BLaER1 (cell line): ENCODE results near the gene AGPAT1.
"Not testable (repeated sequence)": the region's sequence is repeated elsewhere in the genome, so short reads cannot be mapped to it uniquely, and the experiment has no call there.

Source experiments
- H3K27ac ChIP-seq: shearing (Covaris generic); formaldehyde crosslinking; 2 replicates; pipeline ENCODE4 v1.8.1; 2022
- H3K27me3 ChIP-seq: shearing (Covaris generic); formaldehyde crosslinking; 2 replicates; pipeline ENCODE4 v1.8.1; 2022
- H3K36me3 ChIP-seq: shearing (Covaris generic); formaldehyde crosslinking; 2 replicates; pipeline ENCODE4 v1.8.1; 2022
- H3K4me1 ChIP-seq: shearing (Covaris generic); formaldehyde crosslinking; 2 replicates; pipeline ENCODE4 v1.8.1; 2022
- H3K4me2 ChIP-seq: shearing (Covaris generic); formaldehyde crosslinking; 2 replicates; pipeline ENCODE4 v1.8.1; 2022
- H3K4me3 ChIP-seq: shearing (Covaris generic); formaldehyde crosslinking; 2 replicates; pipeline ENCODE4 v1.8.1; 2022
- H3K9ac ChIP-seq: shearing (Covaris generic); formaldehyde crosslinking; 2 replicates; pipeline ENCODE4 v1.8.1; 2022
- H3K9me3 ChIP-seq: shearing (Covaris generic); formaldehyde crosslinking; 2 replicates; pipeline ENCODE4 v1.8.1; 2022
- H4K20me1 ChIP-seq: shearing (Covaris generic); formaldehyde crosslinking; 2 replicates; pipeline ENCODE4 v1.8.1; 2022
- Cebpa-rat ChIP-seq: shearing (Covaris generic); IDR thresholded peaks from 2 replicates; pipeline ENCODE4 v1.8.1; 2022

Gene AGPAT1

DNA sequence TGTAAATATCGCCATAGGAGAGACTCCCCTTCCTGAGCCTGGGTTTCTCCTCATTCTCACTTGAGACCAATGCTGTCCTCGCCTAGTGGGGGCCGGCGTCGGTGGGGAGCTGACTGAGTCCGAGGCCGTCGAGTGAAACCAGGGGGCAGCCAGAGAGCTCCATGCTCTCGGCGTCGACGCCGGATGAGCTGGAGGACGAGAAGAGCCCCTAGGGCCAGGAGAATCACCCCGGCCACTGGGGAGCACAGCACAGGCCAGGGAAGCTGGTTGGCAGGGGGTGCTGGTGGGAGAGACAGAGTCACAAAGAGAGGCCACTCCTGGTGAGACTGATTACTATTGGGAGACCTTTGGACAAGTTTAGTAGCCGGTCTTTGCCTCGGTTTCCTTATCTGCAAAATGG is 23.0 kb upstream of the AGPAT1 start:
- peaks cover 29% of the 10 kb centered on the region for H3K4me1 ChIP-seq
- TF ChIP-seq Cebpa-rat = no peak
- H3K27me3 ChIP-seq = no peaks in the 10 kb centered on the region
- no peak overlapping the region for H3K4me3 ChIP-seq
- H3K36me3 ChIP-seq = no peaks in the 10 kb centered on the region
- H3K4me2 ChIP-seq = no peak overlapping the region
- H3K9me3 ChIP-seq = no peaks in the 10 kb centered on the region
- H4K20me1 ChIP-seq = no peaks in the 10 kb centered on the region
- no peak overlapping the region for H3K27ac ChIP-seq
- no peak overlapping the region for H3K9ac ChIP-seq

DNA sequence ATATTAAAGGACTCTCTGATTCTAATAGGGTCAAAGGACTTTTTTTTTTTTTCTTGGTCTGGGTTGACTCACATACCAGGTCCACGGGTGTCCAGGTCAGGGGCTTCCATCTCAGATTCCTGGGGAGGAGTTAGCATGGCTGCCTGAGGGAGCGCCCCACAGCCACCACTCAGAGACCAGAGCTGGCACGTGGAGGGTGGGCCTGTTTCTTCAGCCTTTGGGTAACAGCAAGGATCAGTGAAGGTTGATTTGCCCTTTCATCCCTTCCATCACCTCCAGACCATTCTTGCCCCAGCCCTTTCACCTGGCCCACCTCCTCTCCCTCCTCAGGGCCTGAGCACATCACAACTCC is 22.4 kb upstream of the AGPAT1 start:
- Histone ChIP-seq H3K27ac (no peak overlapping the region), H3K27me3 (no peaks in the 10 kb centered on the region), H3K4me2 (no peak overlapping the region), H3K4me1 (peaks cover 34% of the 10 kb centered on the region), H3K4me3 (no peak overlapping the region), H3K9ac (no peak overlapping the region), H3K36me3 (no peaks in the 10 kb centered on the region), H3K9me3 (no peaks in the 10 kb centered on the region), H4K20me1 (no peaks in the 10 kb centered on the region)
- no peak for TF ChIP-seq Cebpa-rat

DNA sequence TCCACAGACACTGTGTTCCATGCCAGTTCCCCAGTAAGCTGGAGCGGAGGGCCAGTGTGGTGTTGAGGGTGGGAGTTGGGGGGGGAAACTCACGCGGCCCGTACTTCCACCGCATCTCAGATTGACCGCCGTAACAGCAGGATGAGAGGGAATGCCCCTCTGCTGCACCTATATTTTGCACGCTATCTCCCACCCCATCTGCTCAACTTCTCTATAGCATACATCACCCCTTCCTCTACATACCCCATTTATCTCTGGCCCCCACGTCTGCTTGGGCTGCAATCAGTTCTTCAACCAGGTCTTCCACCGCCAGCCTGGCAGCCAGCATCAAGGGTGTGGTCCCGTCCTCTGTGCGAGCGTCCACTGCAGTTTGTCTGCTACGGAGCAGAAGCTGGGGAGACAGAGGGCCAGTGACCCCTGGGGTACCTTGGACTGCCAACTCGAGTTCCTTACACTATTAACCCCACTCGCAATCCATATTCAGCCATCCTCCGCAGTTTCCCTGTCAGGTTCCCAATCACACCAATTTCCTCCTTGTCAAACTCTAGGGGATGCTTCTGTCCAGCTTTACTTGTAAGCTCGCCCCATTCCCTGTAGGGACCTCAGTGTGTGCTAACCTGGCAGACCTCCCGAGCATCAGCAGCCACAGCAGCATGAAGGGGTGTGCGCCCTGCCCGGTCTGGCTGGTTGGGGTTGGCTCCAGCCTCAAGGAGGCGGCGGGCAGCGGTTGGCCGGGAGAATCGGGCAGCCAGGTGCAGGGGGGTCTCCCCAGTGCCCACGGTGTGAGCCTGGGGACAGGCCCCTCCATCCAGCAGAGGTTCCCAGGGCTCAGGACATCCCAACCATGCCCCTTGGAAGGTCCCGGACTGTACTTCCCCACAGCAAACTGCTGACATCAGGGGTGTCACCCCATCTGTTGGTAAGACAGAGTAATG is 21.1 kb upstream of the AGPAT1 start:
- Histone ChIP-seq H3K4me3 (peak overlapping the region; percentile 72), H3K4me1 (peaks cover 45% of the 10 kb centered on the region), H3K4me2 (peak overlapping the region; percentile 97), H3K9ac (peak overlapping the region; percentile 84), H3K27ac (peak overlapping the region; percentile 86), H3K27me3 (no peaks in the 10 kb centered on the region), H4K20me1 (no peaks in the 10 kb centered on the region), H3K9me3 (no peaks in the 10 kb centered on the region), H3K36me3 (no peaks in the 10 kb centered on the region)
- no peak for TF ChIP-seq Cebpa-rat

DNA sequence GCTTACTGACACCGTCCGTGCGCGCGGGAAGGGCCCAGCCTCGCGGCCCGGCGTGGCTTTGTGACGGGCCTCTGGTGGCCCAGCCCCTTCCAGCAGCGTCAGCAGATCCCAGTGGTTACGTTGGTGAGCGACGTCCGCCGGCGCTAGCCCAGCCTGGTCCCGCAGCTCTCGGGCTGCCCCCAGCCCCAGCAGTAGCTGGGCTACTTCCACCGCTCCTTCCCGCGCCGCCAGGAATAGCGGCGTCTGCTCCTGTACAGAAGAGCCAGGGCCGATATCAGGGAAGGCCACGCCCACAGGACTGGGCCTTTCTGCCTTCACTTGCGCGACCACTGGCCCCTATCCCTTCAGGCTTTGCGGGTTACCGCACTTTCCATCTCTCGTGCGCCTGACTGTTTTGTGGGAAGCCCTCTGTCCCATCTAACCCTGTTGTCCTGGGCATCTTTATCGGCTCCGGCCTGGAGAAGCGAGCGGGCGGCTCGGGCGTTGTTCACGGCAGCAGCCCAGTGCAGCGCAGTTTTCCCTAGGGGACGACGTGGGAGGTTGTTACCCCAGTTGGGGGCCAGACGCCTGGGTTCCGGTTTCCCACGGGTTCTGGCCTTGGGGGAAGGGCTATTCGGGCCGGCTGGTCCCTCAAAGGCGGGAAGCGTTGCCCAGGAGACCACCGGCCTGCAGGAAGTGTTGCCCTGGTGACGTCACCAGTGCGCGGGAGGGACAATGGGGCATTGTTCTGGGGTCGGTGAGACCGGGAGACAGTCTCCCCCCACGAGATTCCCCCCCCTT is 20.2 kb upstream of the AGPAT1 start:
- H3K4me2 ChIP-seq = peak overlapping the region; percentile 97
- H4K20me1 ChIP-seq = no peaks in the 10 kb centered on the region
- no peaks in the 10 kb centered on the region for H3K27me3 ChIP-seq
- peaks cover 54% of the 10 kb centered on the region for H3K4me1 ChIP-seq
- H3K9ac ChIP-seq = peak overlapping the region; percentile 84
- H3K27ac ChIP-seq = peak overlapping the region; percentile 86
- no peak for TF ChIP-seq Cebpa-rat
- no peaks in the 10 kb centered on the region for H3K36me3 ChIP-seq
- H3K4me3 ChIP-seq = peak overlapping the region; percentile 72
- H3K9me3 ChIP-seq = no peaks in the 10 kb centered on the region

DNA sequence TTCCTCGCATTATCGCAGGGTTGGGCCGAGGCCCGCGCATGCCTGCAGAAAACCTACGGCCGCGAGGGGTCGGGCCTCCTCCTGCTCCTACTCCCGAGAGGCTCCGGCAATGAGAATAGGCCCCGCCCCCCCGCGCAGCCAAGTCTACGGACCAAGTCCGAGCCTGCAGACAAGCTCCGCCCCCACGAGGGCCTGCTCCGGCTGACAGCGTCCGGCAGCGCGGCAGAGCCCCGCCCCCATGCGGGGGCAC is 19.7 kb upstream of the AGPAT1 start:
- H4K20me1 ChIP-seq = no peaks in the 10 kb centered on the region
- no peaks in the 10 kb centered on the region for H3K9me3 ChIP-seq
- H3K9ac ChIP-seq = peak overlapping the region; percentile 84
- no peak for TF ChIP-seq Cebpa-rat
- H3K27me3 ChIP-seq = no peaks in the 10 kb centered on the region
- no peaks in the 10 kb centered on the region for H3K36me3 ChIP-seq
- H3K27ac ChIP-seq = peak overlapping the region; percentile 86; the same call in 1 of the 2 replicates
- H3K4me3 ChIP-seq = peak overlapping the region; percentile 72
- peak overlapping the region; percentile 99 for H3K4me2 ChIP-seq
- peaks cover 58% of the 10 kb centered on the region for H3K4me1 ChIP-seq

DNA sequence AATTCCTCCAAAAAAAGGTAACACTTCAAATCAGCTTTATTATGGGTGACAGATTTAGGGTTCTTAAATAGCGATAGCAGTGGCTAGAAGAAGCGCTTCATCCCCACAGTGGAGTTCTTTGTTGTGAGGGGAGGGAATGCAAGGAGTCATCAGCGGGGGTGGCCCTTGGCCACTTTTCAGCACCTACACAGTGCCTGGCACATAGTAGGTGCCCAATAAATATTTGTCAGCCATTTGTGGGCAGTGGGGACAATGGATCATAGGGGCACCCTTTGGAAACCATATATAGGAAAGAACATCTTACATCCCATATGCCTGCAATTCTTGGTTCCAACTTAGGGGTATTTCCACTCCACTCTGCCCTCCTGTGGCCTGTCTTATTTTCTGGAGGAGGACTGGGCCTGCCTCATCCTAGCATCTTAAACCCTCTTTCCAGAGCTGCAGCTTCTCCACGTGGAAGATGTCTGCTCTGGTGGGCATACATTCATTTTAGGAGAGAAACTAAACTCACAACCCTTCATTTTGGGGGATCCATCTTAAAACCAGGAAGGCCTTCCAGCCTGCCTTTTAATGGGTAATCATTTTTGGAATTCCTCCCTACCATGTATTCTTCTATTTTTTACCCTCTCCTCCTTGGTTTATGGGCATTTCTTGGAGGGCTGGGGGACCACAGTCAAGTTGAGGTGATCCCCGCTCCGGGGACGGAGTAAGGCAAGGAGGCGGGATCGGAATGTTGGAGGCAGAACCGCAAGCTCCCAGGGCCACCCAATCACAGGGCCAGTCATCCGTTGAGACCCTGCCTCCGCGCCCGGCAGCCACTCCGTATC is 19.2 kb upstream of the AGPAT1 start:
- TF ChIP-seq Cebpa-rat = no peak
- H3K27me3 ChIP-seq = no peaks in the 10 kb centered on the region
- no peaks in the 10 kb centered on the region for H4K20me1 ChIP-seq
- peak overlapping the region; percentile 99 for H3K4me2 ChIP-seq
- peak overlapping the region; percentile 81 for H3K9ac ChIP-seq
- no peaks in the 10 kb centered on the region for H3K36me3 ChIP-seq
- H3K27ac ChIP-seq = peak overlapping the region; percentile 79
- no peaks in the 10 kb centered on the region for H3K9me3 ChIP-seq
- H3K4me3 ChIP-seq = peak overlapping the region; percentile 72
- H3K4me1 ChIP-seq = peaks cover 58% of the 10 kb centered on the region

DNA sequence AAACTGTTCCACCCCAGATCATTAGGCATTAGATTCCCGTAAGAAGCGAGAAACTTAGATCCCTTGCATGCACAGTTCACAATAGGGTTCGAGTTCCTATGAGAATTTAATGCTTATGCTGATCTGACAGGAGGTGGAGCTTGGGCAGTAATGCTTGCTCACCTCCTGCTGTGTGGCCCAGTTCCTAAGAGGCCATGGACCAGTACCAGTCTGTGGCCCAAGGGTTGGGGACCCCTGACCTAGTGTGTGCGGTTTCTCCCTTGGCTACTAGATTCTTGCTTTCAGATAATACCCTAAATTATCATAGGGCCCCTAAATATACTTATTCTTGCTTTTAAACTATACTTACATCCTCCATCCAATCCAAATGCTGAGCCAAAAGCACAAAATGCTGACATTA is 18.5 kb upstream of the AGPAT1 start:
- no peaks in the 10 kb centered on the region for H3K27me3 ChIP-seq
- peaks cover 58% of the 10 kb centered on the region for H3K4me1 ChIP-seq
- H3K27ac ChIP-seq = peak overlapping the region; percentile 79
- H4K20me1 ChIP-seq = no peaks in the 10 kb centered on the region
- H3K9ac ChIP-seq = peak overlapping the region; percentile 81; the same call in 1 of the 2 replicates
- H3K4me2 ChIP-seq = peak overlapping the region; percentile 99
- H3K36me3 ChIP-seq = no peaks in the 10 kb centered on the region
- H3K4me3 ChIP-seq = peak overlapping the region; percentile 72; the same call in 1 of the 2 replicates
- no peak for TF ChIP-seq Cebpa-rat
- no peaks in the 10 kb centered on the region for H3K9me3 ChIP-seq

DNA sequence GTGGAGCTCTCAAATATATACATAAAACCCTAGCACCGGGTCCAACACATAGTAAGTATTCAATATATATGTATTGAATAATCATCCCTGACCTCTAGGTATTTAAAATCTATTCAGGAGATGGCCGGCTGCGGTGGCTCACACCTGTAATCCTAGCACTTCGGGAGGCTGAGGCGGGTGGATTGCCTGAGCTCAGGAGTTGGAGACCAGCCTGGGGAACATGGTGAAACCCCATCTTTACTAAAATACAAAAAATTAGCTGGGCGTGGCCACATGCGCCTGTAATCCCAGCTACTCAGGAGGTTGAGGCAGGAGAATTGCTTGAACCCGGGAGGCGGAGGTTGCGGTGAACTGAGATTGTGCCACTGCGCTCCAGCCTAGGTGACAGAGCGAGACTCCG is 17.2 kb upstream of the AGPAT1 start:
- Histone ChIP-seq H3K9ac (peak overlapping the region; percentile 85), H3K27ac (peak overlapping the region; percentile 95), H3K4me3 (peak overlapping the region; percentile 80), H3K4me1 (peaks cover 70% of the 10 kb centered on the region), H3K4me2 (peak overlapping the region; percentile 99)
- H4K20me1 ChIP-seq, H3K9me3 ChIP-seq, H3K36me3 ChIP-seq, H3K27me3 ChIP-seq: not testable (repeated sequence)

DNA sequence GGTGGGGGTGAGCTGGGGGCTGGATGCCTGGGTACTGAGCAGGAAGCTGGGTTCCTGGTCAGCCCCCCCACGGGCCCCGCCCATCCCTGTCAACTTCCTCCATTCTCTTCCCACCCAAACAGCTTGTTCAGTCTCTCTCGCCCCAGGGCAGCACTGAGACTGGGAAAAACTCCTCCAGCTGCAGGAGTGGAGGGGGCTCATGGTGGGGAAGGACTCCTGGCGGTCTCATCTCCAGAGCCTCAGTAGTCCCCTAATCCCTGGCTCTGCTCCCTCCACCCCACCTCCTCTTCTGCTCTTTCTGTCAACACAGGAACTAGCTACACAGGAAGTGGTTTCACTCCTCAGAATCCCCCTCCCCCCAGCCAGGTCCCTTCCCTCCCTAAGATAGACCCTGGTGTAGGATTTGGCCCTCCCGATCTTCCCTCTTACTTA is 16.7 kb upstream of the AGPAT1 start, which contains the start of gene GPSM3:
GPSM3 (minus strand) TSS at position 36 of the 432 bp plus-strand sequence. CDS start 130 bp downstream, outside the sequence.
- Histone ChIP-seq H3K4me3 (peak within 1 kb of the TSS; percentile 80), H3K4me2 (peak within 1 kb of the TSS; percentile 99), H3K27ac (peak within 1 kb of the TSS; percentile 95), H4K20me1 (no peaks in the 10 kb centered on the region), H3K4me1 (peaks cover 75% of the 10 kb centered on the region), H3K9me3 (no peaks in the 10 kb centered on the region), H3K9ac (peak within 1 kb of the TSS; percentile 85), H3K27me3 (no peaks in the 10 kb centered on the region), H3K36me3 (peaks cover 8% of the 10 kb centered on the region)
- TF ChIP-seq Cebpa-rat = no peak
